Measurements from ENCODE around the gene IL17RC.

GRCh38 chr3:9949115-9949514, 32.2 kb downstream of the IL17RC start:
- no peak for TF ChIP-seq CTCF (IDR thresholded peaks at IDR 0.05; ENCODE audit: low read length)
- TF ChIP-seq EZH2phosphoT487 (IDR thresholded peaks at IDR 0.05; ENCODE audit: low read length), result no peak
- TF ChIP-seq EZH2 (optimal IDR thresholded peaks at IDR 0.05; ENCODE audit: low read depth, low read length), result no peak
